Loucy (cell line): Measurements from ENCODE around the gene CCDC9B.

Experiments
- H2AFZ ChIP-seq: fragments of 200-600 bp; sonication (generic); 2 replicates; pipeline ENCODE4 v1.6.0; 2016; ENCODE audit warnings: antibody characterized with exemption, mild to moderate bottlenecking, low read length, moderate library complexity
- H3F3A ChIP-seq: fragments of 200-600 bp; 2 replicates; pipeline ENCODE4 v1.6.0; 2016; ENCODE audit warnings: antibody characterized with exemption, low read depth, mild to moderate bottlenecking
- H3K27me3 ChIP-seq: fragments of 200-600 bp; sonication (generic); 2 replicates; pipeline ENCODE4 v1.6.1; 2014; ENCODE audit warnings: low read length, mild to moderate bottlenecking; ENCODE audit not compliant: insufficient read depth, poor library complexity, severe bottlenecking
- H3K36me3 ChIP-seq: fragments of 200-600 bp; sonication (generic); 2 replicates; pipeline ENCODE4 v1.6.1; 2016; ENCODE audit warnings: low read length; ENCODE audit not compliant: insufficient read depth
- H3K4me1 ChIP-seq: fragments of 200-600 bp; sonication (generic); 2 replicates; pipeline ENCODE4 v1.5.1; 2014; ENCODE audit warnings: low read length, mild to moderate bottlenecking; ENCODE audit not compliant: insufficient read depth, poor library complexity, severe bottlenecking
- H3K4me2 ChIP-seq: fragments of 200-600 bp; sonication (generic); 2 replicates; pipeline ENCODE4 v1.6.0; 2014; ENCODE audit warnings: antibody characterized with exemption, low read length, low read depth, mild to moderate bottlenecking; ENCODE audit not compliant: poor library complexity, severe bottlenecking
- H3K4me3 ChIP-seq: fragments of 200-600 bp; sonication (generic); 2 replicates; pipeline ENCODE4 v1.5.1; 2014; ENCODE audit warnings: low read length, mild to moderate bottlenecking, mixed read lengths; ENCODE audit not compliant: poor library complexity, severe bottlenecking
- H3K79me2 ChIP-seq: fragments of 200-600 bp; sonication (generic); 2 replicates; pipeline ENCODE4 v1.6.1; 2014; ENCODE audit warnings: low read length; ENCODE audit not compliant: insufficient read depth
- H3K9ac ChIP-seq: fragments of 200-600 bp; sonication (generic); 2 replicates; pipeline ENCODE4 v1.6.0; 2014; ENCODE audit warnings: mild to moderate bottlenecking, low read depth, low read length, moderate library complexity; ENCODE audit not compliant: poor library complexity, severe bottlenecking
- H3K9me2 ChIP-seq: fragments of 200-600 bp; sonication (generic); replicated peaks from 2 replicates; pipeline ENCODE4 v1.6.1; 2016; ENCODE audit warnings: low read depth, low read length, mixed read lengths
- H3K9me3 ChIP-seq: fragments of 200-600 bp; sonication (generic); 2 replicates; pipeline ENCODE4 v1.6.1; 2014; ENCODE audit warnings: mild to moderate bottlenecking, antibody characterized with exemption, low read length, low read depth; ENCODE audit not compliant: insufficient read depth
- H4K20me1 ChIP-seq: fragments of 200-600 bp; sonication (generic); 2 replicates; pipeline ENCODE4 v1.6.0; 2014; ENCODE audit warnings: antibody characterized with exemption, low read length, mild to moderate bottlenecking; ENCODE audit not compliant: insufficient read depth, poor library complexity, severe bottlenecking
- CTCF ChIP-seq: fragments of 200-600 bp; sonication (generic); conservative IDR thresholded peaks from 2 replicates; pipeline ENCODE4 v1.5.1; 2014; ENCODE audit warnings: mild to moderate bottlenecking, antibody characterized with exemption, low read length
- EZH2phosphoT487 ChIP-seq: fragments of 200-600 bp; IDR thresholded peaks from 2 replicates; pipeline ENCODE4 v1.6.1; 2018; ENCODE audit warnings: antibody characterized with exemption, mild to moderate bottlenecking, moderate library complexity, borderline replicate concordance

CCDC9B gene

GRCh38 chr15:40340038-40340739 lies 550 bp downstream of the CCDC9B start:
- H3K9ac ChIP-seq: no peak overlapping the region
- H2AFZ ChIP-seq: no peak overlapping the region
- no peaks in the 10 kb centered on the region for H3F3A ChIP-seq
- no peaks in the 10 kb centered on the region for H3K79me2 ChIP-seq
- H3K27me3 ChIP-seq: no peaks in the 10 kb centered on the region
- H4K20me1 ChIP-seq: no peaks in the 10 kb centered on the region
- H3K4me2 ChIP-seq: no peak overlapping the region
- H3K36me3 ChIP-seq: no peaks in the 10 kb centered on the region
- H3K4me3 ChIP-seq: no peak overlapping the region
- H3K9me3 ChIP-seq: no peaks in the 10 kb centered on the region
- peaks cover 24% of the 10 kb centered on the region for H3K4me1 ChIP-seq
- H3K9me2 ChIP-seq: no peaks in the 10 kb centered on the region
- TF ChIP-seq CTCF (no peak), EZH2phosphoT487 (no peak)

GRCh38 chr15:40339621-40339945 lies 1.2 kb downstream of the CCDC9B start:
- no peak overlapping the region for H3K9ac ChIP-seq
- no peak overlapping the region for H3K4me2 ChIP-seq
- H3K4me1 ChIP-seq: peaks cover 30% of the 10 kb centered on the region
- no peaks in the 10 kb centered on the region for H3K9me3 ChIP-seq
- no peak for TF ChIP-seq EZH2phosphoT487
- peak; percentile 27; the same call in 1 of the 2 replicates for TF ChIP-seq CTCF
- H3K36me3 ChIP-seq: no peaks in the 10 kb centered on the region
- H3F3A ChIP-seq: no peaks in the 10 kb centered on the region
- H3K4me3 ChIP-seq: no peak overlapping the region
- H2AFZ ChIP-seq: no peak overlapping the region
- H3K9me2 ChIP-seq: no peaks in the 10 kb centered on the region
- H4K20me1 ChIP-seq: no peaks in the 10 kb centered on the region
- no peaks in the 10 kb centered on the region for H3K79me2 ChIP-seq
- H3K27me3 ChIP-seq: no peaks in the 10 kb centered on the region

- Histone ChIP-seq H3K27me3 (no peaks in the 10 kb centered on the region), H4K20me1 (no peaks in the 10 kb centered on the region), H3K4me2 (no peak overlapping the region), H3K4me1 (peaks cover 35% of the 10 kb centered on the region), H3K4me3 (no peak overlapping the region), H3K79me2 (no peaks in the 10 kb centered on the region), H3F3A (0 out of 2 replicates have a peak, but pooled peaks cover 3% of the 10 kb centered on the region), H3K36me3 (no peaks in the 10 kb centered on the region), H2AFZ (no peak overlapping the region), H3K9me3 (no peaks in the 10 kb centered on the region), H3K9ac (no peak overlapping the region), H3K9me2 (no peaks in the 10 kb centered on the region)
- TF ChIP-seq CTCF: no peak
- no peak for TF ChIP-seq EZH2phosphoT487
Measured at GRCh38 chr15:40338921-40339620, 1.7 kb downstream of the CCDC9B start.
